ENCODE results near the gene LAG3.
A peak's percentile ranks its signal among the peaks of the same experiment; 100 is the strongest.

Gene LAG3

GRCh38 chr12:6790496-6791150 lies 18.3 kb downstream of the LAG3 start:
- CTCF ChIA-PET, result interaction anchor here (0.6 to 4.5 kb wide), 3 partner anchors 11 to 38 kb away, joined by 3 to 33 read pairs (median 5); partner anchors contain the start of gene MLF2
- DNase-seq (ENCODE audit: extremely low spot score), result no peak
- POLR2A ChIA-PET, result no interaction called here
- TF ChIP-seq, protein P1, sequence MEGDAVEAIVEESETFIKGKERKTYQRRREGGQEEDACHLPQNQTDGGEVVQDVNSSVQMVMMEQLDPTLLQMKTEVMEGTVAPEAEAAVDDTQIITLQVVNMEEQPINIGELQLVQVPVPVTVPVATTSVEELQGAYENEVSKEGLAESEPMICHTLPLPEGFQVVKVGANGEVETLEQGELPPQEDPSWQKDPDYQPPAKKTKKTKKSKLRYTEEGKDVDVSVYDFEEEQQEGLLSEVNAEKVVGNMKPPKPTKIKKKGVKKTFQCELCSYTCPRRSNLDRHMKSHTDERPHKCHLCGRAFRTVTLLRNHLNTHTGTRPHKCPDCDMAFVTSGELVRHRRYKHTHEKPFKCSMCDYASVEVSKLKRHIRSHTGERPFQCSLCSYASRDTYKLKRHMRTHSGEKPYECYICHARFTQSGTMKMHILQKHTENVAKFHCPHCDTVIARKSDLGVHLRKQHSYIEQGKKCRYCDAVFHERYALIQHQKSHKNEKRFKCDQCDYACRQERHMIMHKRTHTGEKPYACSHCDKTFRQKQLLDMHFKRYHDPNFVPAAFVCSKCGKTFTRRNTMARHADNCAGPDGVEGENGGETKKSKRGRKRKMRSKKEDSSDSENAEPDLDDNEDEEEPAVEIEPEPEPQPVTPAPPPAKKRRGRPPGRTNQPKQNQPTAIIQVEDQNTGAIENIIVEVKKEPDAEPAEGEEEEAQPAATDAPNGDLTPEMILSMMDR (IDR thresholded peaks at IDR 0.05; ENCODE audit: control extremely low read depth, extremely low read depth, low read depth, missing control alignments), result no peak

- TF ChIP-seq, protein P1 (IDR thresholded peaks at IDR 0.05; ENCODE audit: control extremely low read depth, extremely low read depth, low read depth, missing control alignments), result no peak
- POLR2A ChIA-PET, result interaction anchor here (1.1 kb wide), 1 partner anchor 75 kb away, joined by 4 read pairs; the partner anchor contains the start of gene TPI1
- DNase-seq (ENCODE audit: extremely low spot score), result no peak
- CTCF ChIA-PET, result interaction anchor here (0.7 to 2.2 kb wide), 11 partner anchors 9 to 81 kb away, joined by 3 to 8 read pairs (median 4); partner anchors contain the start of genes MLF2, PTMS and SPSB2
Observed at GRCh38 chr12:6791931-6792520, 19.7 kb downstream of the LAG3 start.

DNA sequence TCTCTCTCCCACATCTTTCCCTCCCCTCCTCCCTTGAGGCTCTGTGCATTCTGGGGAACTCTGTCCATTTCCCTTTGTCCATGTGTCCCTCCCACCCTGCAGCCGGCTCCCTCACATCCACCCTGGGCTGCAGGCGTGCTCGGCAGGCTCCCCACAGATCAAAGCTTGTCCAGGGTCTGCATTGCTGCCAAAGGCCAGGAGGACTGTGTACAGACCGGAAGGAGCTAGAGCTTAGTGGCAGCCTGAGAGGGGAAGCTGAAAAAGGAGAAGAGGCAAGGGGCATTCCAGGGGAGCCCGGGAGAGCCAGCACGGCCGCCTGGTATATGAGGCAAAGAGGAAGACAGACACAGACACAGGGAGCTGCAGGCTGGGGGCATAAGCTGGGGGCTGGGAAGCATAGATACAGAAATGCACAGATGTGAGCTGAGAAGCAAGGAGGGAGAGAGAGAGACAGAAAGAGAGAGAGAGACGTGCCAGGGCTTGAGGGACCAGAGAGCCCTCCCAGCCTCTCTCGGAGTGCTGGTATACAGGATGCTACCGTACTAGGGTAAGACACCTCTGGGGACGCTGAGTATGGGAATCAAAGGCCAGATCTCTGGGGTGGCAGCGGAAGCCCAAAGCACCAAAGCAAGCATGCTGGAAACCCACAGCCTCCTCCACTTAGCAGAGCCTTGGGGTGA lies 20.3 kb downstream of the LAG3 start:
- TF ChIP-seq, protein P1 (IDR thresholded peaks at IDR 0.05; ENCODE audit: control extremely low read depth, extremely low read depth, low read depth, missing control alignments), result no peak
- peak; percentile 50 for DNase-seq (ENCODE audit: extremely low spot score)
- ChIA-PET CTCF (interaction anchor here (0.7 to 2.2 kb wide), 13 partner anchors 9 to 80 kb away, joined by 3 to 8 read pairs (median 4); partner anchors contain the start of genes MLF2 and SPSB2), POLR2A (interaction anchor here (1.1 kb wide), 1 partner anchor 74 kb away, joined by 4 read pairs; the partner anchor contains the start of gene TPI1)

- ChIA-PET POLR2A (interaction anchor here (0.5 kb wide), 1 partner anchor 122 kb away, joined by 3 read pairs; no protein-coding TSS in a partner anchor), CTCF (interaction anchor here (0.8 to 0.9 kb wide), 2 partner anchors 16 to 29 kb away, joined by 3 read pairs; partner anchors contain the start of gene PTMS)
- DNase-seq (ENCODE audit: extremely low spot score), result no peak
Observed at GRCh38 chr12:6795088-6795487, 22.8 kb downstream of the LAG3 start.

GRCh38 chr12:6796576-6796975 lies 24.3 kb downstream of the LAG3 start:
- no peak for DNase-seq (ENCODE audit: extremely low spot score)
- ChIA-PET CTCF (interaction anchor here (1.0 to 1.1 kb wide), 2 partner anchors 30 to 43 kb away, joined by 3 read pairs; no protein-coding TSS in a partner anchor), POLR2A (no interaction called here)
- TF ChIP-seq, protein P1 (IDR thresholded peaks at IDR 0.05; ENCODE audit: control extremely low read depth, extremely low read depth, low read depth, missing control alignments), result no peak

More at GRCh38 chr12:6795088-6795487, 22.8 kb downstream of the LAG3 start:
- TF ChIP-seq, protein P1 (IDR thresholded peaks at IDR 0.05; ENCODE audit: control extremely low read depth, extremely low read depth, low read depth, missing control alignments), result no peak

GRCh38 chr12:6799147-6799546 lies 26.8 kb downstream of the LAG3 start:
- CTCF ChIA-PET, result interaction anchor here (1.3 kb wide), 1 partner anchor 26 kb away, joined by 4 read pairs; no protein-coding TSS in a partner anchor
- TF ChIP-seq, protein P1 (IDR thresholded peaks at IDR 0.05; ENCODE audit: control extremely low read depth, extremely low read depth, low read depth, missing control alignments), result no peak
- DNase-seq (ENCODE audit: extremely low spot score), result no peak
- POLR2A ChIA-PET, result no interaction called here
